ENCODE results near the gene CHRNA5.

- TF ChIP-seq CTCF (conservative IDR thresholded peaks at IDR 0.05) (no peak), ZFX (IDR thresholded peaks at IDR 0.05) (no peak)
These were observed 59.6 kb downstream of the CHRNA5 start for GRCh38 chr15:78624651-78625590.
